Subcutaneous abdominal adipose tissue (tissue), 5 donors: ENCODE measurements around the gene PPP1R15A.
"Not testable (repeated sequence)": the region's sequence is repeated elsewhere in the genome, so short reads cannot be mapped to it uniquely, and the experiment has no call there.

Experiments
- H3K27ac ChIP-seq: one replicate; pipeline ENCODE4 v1.7.0; 2013; ENCODE audit warnings: low read depth, mild to moderate bottlenecking, inconsistent platforms, low read length, moderate library complexity
- H3K27me3 ChIP-seq, 5 donors: one replicate each; pipeline ENCODE4 v1.7.0; 2013; ENCODE audit warnings: low read length in 5 of 5, inconsistent platforms in 1 of 5; ENCODE audit not compliant: control insufficient read depth in 5 of 5, insufficient read depth in 4 of 5
- H3K36me3 ChIP-seq, 5 donors: one replicate each; pipeline ENCODE4 v1.7.0; 2013; ENCODE audit warnings: low read length in 5 of 5; ENCODE audit not compliant: control insufficient read depth in 5 of 5, insufficient read depth in 5 of 5
- H3K4me1 ChIP-seq, 5 donors: one replicate each; pipeline ENCODE4 v1.7.0; 2013; ENCODE audit warnings: low read length in 5 of 5, mild to moderate bottlenecking in 3 of 5, moderate library complexity in 1 of 5; ENCODE audit not compliant: control insufficient read depth in 5 of 5, insufficient read depth in 5 of 5
- H3K4me3 ChIP-seq, 5 donors: one replicate each; pipeline ENCODE4 v1.7.0; 2013; ENCODE audit warnings: low read length in 5 of 5, low read depth in 1 of 5
- H3K9ac ChIP-seq, 5 donors: one replicate each; pipeline ENCODE4 v1.7.0; 2013; ENCODE audit warnings: low read length in 5 of 5, mild to moderate bottlenecking in 4 of 5, moderate library complexity in 3 of 5
- H3K9me3 ChIP-seq, 5 donors: one replicate each; pipeline ENCODE4 v1.7.0; 2013; ENCODE audit warnings: low read length in 5 of 5; ENCODE audit not compliant: control insufficient read depth in 5 of 5
- donor health status: healthy.
- donor health status: healthy.
- donor health status: healthy.
- donor health status: healthy.
- donor health status: healthy.

Gene PPP1R15A

DNA sequence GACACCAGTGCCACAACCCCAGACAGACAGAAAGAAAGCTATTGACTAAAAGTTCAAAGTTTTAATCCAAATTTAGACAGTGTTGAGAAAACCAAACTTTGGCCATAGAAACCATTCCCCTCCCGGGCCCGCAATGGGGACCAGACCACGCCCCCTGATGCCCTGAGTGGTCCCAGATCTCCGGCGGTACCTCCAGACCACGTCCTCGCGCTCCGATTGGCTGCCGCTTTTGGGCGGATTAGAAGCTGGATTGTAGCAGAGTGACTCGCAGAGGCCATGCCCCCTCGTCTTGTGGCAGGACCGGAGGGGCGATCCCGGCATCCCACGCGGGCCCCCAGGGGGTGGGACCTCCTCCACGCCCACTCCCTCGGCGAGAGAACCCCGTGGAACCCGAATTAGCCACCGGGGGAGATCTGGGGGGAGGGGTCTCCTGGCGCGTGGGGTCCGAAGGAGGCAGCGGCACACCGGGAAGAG lies 35.1 kb upstream of the PPP1R15A start:
- peak overlapping the region; percentile 17 for H3K27ac ChIP-seq
- peak overlapping the region in 1 of 5 donors; percentile 63 for H3K9ac ChIP-seq
- no peaks in the 10 kb centered on the region for H3K9me3 ChIP-seq
- peaks cover 0 to 6% (median 0%) of the 10 kb centered on the region in 5 donors for H3K36me3 ChIP-seq
- H3K4me1 ChIP-seq, result peaks cover 0 to 23% (median 16%) of the 10 kb centered on the region in 5 donors
- H3K27me3 ChIP-seq, result no peaks in the 10 kb centered on the region
- peak overlapping the region in 2 of 5 donors; percentile 31 to 65 for H3K4me3 ChIP-seq

DNA sequence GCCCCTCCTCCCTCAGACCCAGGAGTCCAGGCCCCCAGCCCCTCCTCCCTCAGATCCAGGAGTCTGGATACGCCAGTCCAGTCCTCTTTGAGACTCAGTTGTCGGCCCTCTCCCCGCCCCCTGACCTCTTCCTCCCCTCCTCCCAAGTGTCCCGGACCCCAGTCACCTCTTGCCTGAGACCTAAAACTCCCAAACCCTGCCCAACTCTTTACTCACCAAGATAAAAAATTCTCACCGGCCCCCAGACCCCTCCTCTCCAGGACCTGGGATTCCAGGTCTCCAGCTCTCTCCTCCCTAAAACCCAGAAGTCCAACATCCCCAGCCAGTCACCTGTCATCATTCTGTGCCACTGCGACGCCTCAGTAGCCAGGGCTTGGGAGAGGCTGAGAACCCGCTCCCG lies 34.5 kb upstream of the PPP1R15A start:
- H3K36me3 ChIP-seq, result peaks cover 0 to 4% (median 0%) of the 10 kb centered on the region in 5 donors
- H3K27ac ChIP-seq, result no peak overlapping the region
- H3K4me3 ChIP-seq, result no peak overlapping the region
- H3K9ac ChIP-seq, result no peak overlapping the region
- peaks cover 0 to 23% (median 16%) of the 10 kb centered on the region in 5 donors for H3K4me1 ChIP-seq
- no peaks in the 10 kb centered on the region for H3K27me3 ChIP-seq
- H3K9me3 ChIP-seq, result no peaks in the 10 kb centered on the region

- Histone ChIP-seq H3K4me3 (no peak overlapping the region), H3K36me3 (peaks cover 0 to 8% (median 0%) of the 10 kb centered on the region in 5 donors), H3K9me3 (no peaks in the 10 kb centered on the region), H3K9ac (no peak overlapping the region), H3K27me3 (no peaks in the 10 kb centered on the region), H3K4me1 (peaks cover 0 to 14% (median 10%) of the 10 kb centered on the region in 5 donors), H3K27ac (no peak overlapping the region)
Observed at GRCh38 chr19:48841047-48841446, 31.2 kb upstream of the PPP1R15A start.

DNA sequence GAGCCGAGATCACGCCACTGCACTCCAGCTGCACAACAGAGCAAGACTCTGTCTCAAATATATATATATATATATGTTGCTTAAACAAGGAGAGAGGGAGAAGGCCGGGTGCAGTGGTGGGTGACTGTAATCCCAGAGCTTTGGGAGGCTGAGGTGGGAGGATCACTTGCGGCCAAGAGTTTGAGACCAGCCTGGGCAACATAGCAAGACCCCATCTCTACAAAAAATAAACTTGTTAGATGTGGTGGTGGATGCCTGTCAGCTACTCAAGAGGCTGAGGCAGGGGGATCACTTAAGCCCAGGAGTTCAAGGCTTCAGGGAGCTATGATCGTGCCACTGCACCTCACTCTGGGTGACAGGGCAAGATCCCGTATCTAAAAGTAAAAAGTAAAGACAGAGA lies 30.6 kb upstream of the PPP1R15A start:
- H3K9ac ChIP-seq, result no peak overlapping the region
- peaks cover 0 to 8% (median 0%) of the 10 kb centered on the region in 5 donors for H3K36me3 ChIP-seq
- no peaks in the 10 kb centered on the region for H3K27me3 ChIP-seq
- H3K27ac ChIP-seq, result no peak overlapping the region
- H3K9me3 ChIP-seq, result no peaks in the 10 kb centered on the region
- no peak overlapping the region for H3K4me3 ChIP-seq
- H3K4me1 ChIP-seq, result peaks cover 0 to 9% (median 5%) of the 10 kb centered on the region in 5 donors

DNA sequence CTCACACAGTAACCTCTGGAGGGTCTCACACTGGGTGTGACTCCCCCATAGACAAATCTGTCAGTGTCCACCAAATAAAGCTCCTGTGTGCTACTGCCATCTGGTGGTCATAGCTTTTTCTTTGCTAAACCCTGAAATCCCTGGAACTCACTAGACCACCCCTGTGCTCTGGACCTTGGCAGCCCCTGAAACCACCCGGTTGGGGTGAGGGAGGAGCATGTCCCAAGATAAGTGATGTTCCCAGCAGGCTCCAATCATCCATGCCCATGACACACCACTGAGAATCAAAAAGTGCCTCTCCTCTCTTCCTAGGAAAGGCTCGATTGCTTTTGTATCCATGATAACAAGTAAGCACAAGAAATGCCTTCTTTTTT lies 29.4 kb upstream of the PPP1R15A start:
- Histone ChIP-seq H3K9ac (no peak overlapping the region), H3K27ac (no peak overlapping the region), H3K9me3 (no peaks in the 10 kb centered on the region), H3K27me3 (no peaks in the 10 kb centered on the region), H3K4me1 (no peaks in the 10 kb centered on the region), H3K36me3 (peaks cover 0 to 8% (median 5%) of the 10 kb centered on the region in 5 donors), H3K4me3 (no peak overlapping the region)

GRCh38 chr19:48844472-48844871 lies 27.7 kb upstream of the PPP1R15A start:
- no peaks in the 10 kb centered on the region for H3K4me1 ChIP-seq
- H3K36me3 ChIP-seq, result peaks cover 0 to 8% (median 6%) of the 10 kb centered on the region in 5 donors
- no peaks in the 10 kb centered on the region for H3K9me3 ChIP-seq
- no peak overlapping the region for H3K9ac ChIP-seq
- no peak overlapping the region for H3K4me3 ChIP-seq
- no peaks in the 10 kb centered on the region for H3K27me3 ChIP-seq
- no peak overlapping the region for H3K27ac ChIP-seq

- no peaks in the 10 kb centered on the region for H3K4me1 ChIP-seq
- peaks cover 0 to 8% (median 6%) of the 10 kb centered on the region in 5 donors for H3K36me3 ChIP-seq
- no peak overlapping the region for H3K4me3 ChIP-seq
Observed at GRCh38 chr19:48845384-48845783, 26.8 kb upstream of the PPP1R15A start.

GRCh38 chr19:48846659-48847058 lies 25.6 kb upstream of the PPP1R15A start:
- H3K4me3 ChIP-seq, H3K9me3 ChIP-seq, H3K36me3 ChIP-seq, H3K4me1 ChIP-seq, H3K27me3 ChIP-seq, H3K27ac ChIP-seq, H3K9ac ChIP-seq: not testable (repeated sequence)

More at GRCh38 chr19:48845384-48845783, 26.8 kb upstream of the PPP1R15A start:
- Histone ChIP-seq H3K27ac (no peak overlapping the region), H3K9ac (no peak overlapping the region), H3K27me3 (no peaks in the 10 kb centered on the region), H3K9me3 (no peaks in the 10 kb centered on the region)

DNA sequence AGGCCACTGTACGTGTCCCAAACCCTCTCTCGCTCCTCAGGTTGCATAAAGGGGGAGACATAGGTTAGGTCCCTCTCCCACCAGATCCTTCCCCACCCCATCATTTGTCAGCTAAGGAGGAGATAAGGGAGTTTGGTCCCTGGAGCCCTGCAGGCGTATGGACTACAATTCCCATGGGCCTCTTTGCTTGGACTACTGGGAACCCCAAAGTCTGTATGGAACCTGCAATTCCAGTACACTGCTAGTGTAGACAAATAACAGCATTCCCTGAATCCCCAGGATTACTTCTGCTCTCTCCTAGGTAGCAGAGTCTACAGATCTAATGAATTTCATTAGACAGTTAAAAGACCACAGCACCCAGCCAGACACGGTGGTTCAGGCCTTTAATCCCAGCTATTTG lies 19.9 kb upstream of the PPP1R15A start:
- Histone ChIP-seq H3K9me3 (no peaks in the 10 kb centered on the region), H3K9ac (no peak overlapping the region), H3K4me1 (no peaks in the 10 kb centered on the region), H3K27ac (no peak overlapping the region), H3K4me3 (no peak overlapping the region), H3K36me3 (peaks cover 0 to 6% (median 0%) of the 10 kb centered on the region in 5 donors), H3K27me3 (no peaks in the 10 kb centered on the region)

- no peaks in the 10 kb centered on the region for H3K4me1 ChIP-seq
- no peak overlapping the region for H3K27ac ChIP-seq
- H3K36me3 ChIP-seq, result peaks cover 0 to 4% (median 0%) of the 10 kb centered on the region in 5 donors
- no peaks in the 10 kb centered on the region for H3K27me3 ChIP-seq
- no peak overlapping the region for H3K9ac ChIP-seq
- H3K9me3 ChIP-seq, result no peaks in the 10 kb centered on the region
- H3K4me3 ChIP-seq, result no peak overlapping the region
Observed at GRCh38 chr19:48853483-48853882, 18.7 kb upstream of the PPP1R15A start.
